Lung (tissue), 12 donors: Measurements from ENCODE around the gene BIRC7. TPM values are rescaled to one million over a fixed set of nuclear protein-coding genes. Genes with fewer than 3 reads are reported as not detected.

Experiments used
- ATAC-seq: fragments of 200-7000 bp; cut with Tn5 transposase; one replicate; pipeline ENCODE4 v1.9.1; 2020; ENCODE audit warnings: moderate number of reproducible peaks; ENCODE audit not compliant: insufficient read depth, low FRiP score
- DNase-seq, 3 donors: peaks; one replicate each; pipeline ENCODE4 v3.0.0-alpha.2; 2013 to 2017
- H3K27ac ChIP-seq, 2 donors: one replicate each; pipeline ENCODE4 v1.5.1; 2013; ENCODE audit warnings: mild to moderate bottlenecking in 2 of 2, moderate library complexity in 2 of 2, control low read depth in 1 of 2, inconsistent platforms in 1 of 2, low read depth in 1 of 2, low read length in 1 of 2
- H3K27me3 ChIP-seq, 3 donors: one replicate each; pipeline ENCODE4 v1.5.1; 2013; ENCODE audit warnings: low read length in 2 of 3; ENCODE audit not compliant: control insufficient read depth in 3 of 3, insufficient read depth in 3 of 3
- H3K36me3 ChIP-seq, 4 donors: one replicate each; pipeline ENCODE4 v1.5.1; 2013; ENCODE audit warnings: low read length in 4 of 4, mild to moderate bottlenecking in 1 of 4, moderate library complexity in 1 of 4; ENCODE audit not compliant: control insufficient read depth in 4 of 4, insufficient read depth in 4 of 4
- H3K4me1 ChIP-seq, 5 donors: one replicate each; pipeline ENCODE4 v1.5.1; 2013; ENCODE audit warnings: low read length in 5 of 5, mild to moderate bottlenecking in 2 of 5, moderate library complexity in 1 of 5; ENCODE audit not compliant: control insufficient read depth in 5 of 5, insufficient read depth in 5 of 5
- H3K4me3 ChIP-seq: one replicate; pipeline ENCODE4 v1.5.1; 2013; ENCODE audit warnings: mild to moderate bottlenecking, control low read depth, moderate library complexity
- H3K9ac ChIP-seq, 2 donors: one replicate each; pipeline ENCODE4 v1.5.1; 2013; ENCODE audit warnings: low read length in 2 of 2, control low read depth in 1 of 2; ENCODE audit not compliant: insufficient read depth in 1 of 2
- H3K9me3 ChIP-seq, 4 donors: one replicate each; pipeline ENCODE4 v1.5.1; 2013; ENCODE audit warnings: low read length in 3 of 4, mild to moderate bottlenecking in 1 of 4, moderate library complexity in 1 of 4; ENCODE audit not compliant: control insufficient read depth in 4 of 4, insufficient read depth in 3 of 4
- CTCF ChIP-seq: IDR thresholded peaks from 2 replicates; pipeline ENCODE4 v1.5.1; 2012; ENCODE audit warnings: mild to moderate bottlenecking; ENCODE audit errors: control extremely low read depth, extremely low read depth
- WGBS, 2 donors: extraction: QIAGEN DNeasy Blood & Tissue Kit; methylation state at CpG; one replicate each; pipeline ENCODE4 v1.1.7; 2013; 5-methylcytosine and 5-hydroxymethylcytosine counted together
- polyA plus RNA-seq, 2 donors: library from polyadenylated mRNA; stranded (reverse); fragments of 200-250 nt; gene quantifications; one replicate each; pipeline ENCODE4 v1.2.1, GENCODE V29; 2013
- total RNA-seq, 2 donors: library from RNA; depleted of rRNA in 1 of 2; stranded (reverse); fragments of >200 nt in 1 of 2; gene quantifications; one replicate each; pipeline ENCODE4 v1.2.1, GENCODE V29; 2014 to 2021
- donor health status: control.
- donor health status: control.
- donor health status: Bipolar disorder and iron deficiency.
- donor health status: healthy.
- donor health status: DM: yes; HTN: yes; CAD: no.

BIRC7 gene
- total and polyA plus RNA-seq, 4 donors: 0.57 to 1.2 (median 0.71) TPM; not detected in 1

- ATAC-seq (no peak), DNase-seq (no peak)
- no peak for TF ChIP-seq CTCF
- peaks cover 0 to 4% (median 0%) of the 10 kb centered on the region in 4 donors for H3K9me3 ChIP-seq
- H3K9ac ChIP-seq: no peak overlapping the region
- H3K36me3 ChIP-seq: no peaks in the 10 kb centered on the region
- 71 to 87% methylated on average over 25 of the region's 25 CpGs for WGBS, 2 donors
- peaks cover 0 to 12% (median 7%) of the 10 kb centered on the region in 3 donors for H3K27me3 ChIP-seq
- H3K4me1 ChIP-seq: peaks cover 0 to 66% (median 24%) of the 10 kb centered on the region in 5 donors
- H3K4me3 ChIP-seq: no peak overlapping the region
- no peak overlapping the region for H3K27ac ChIP-seq
Measured at GRCh38 chr20:63259734-63260460, 24.2 kb downstream of the BIRC7 start.

- Histone ChIP-seq H3K27ac (no peak overlapping the region), H3K36me3 (no peaks in the 10 kb centered on the region), H3K9me3 (peaks cover 0 to 4% (median 0%) of the 10 kb centered on the region in 4 donors), H3K4me3 (no peak overlapping the region), H3K27me3 (peaks cover 0 to 7% (median 7%) of the 10 kb centered on the region in 3 donors), H3K9ac (no peak overlapping the region), H3K4me1 (peaks cover 0 to 65% (median 27%) of the 10 kb centered on the region in 5 donors)
- ATAC-seq (no peak), DNase-seq (no peak)
- no peak for TF ChIP-seq CTCF
- WGBS, 2 donors: 84 to 87% methylated on average over 15 of the region's 15 CpGs
Measured at GRCh38 chr20:63260521-63260920, 24.8 kb downstream of the BIRC7 start.

GRCh38 chr20:63261060-63261794 is 25.5 kb downstream of the BIRC7 start:
- ATAC-seq (no peak), DNase-seq (peak; percentile 91 to 95 (median 92))
- H3K36me3 ChIP-seq: no peaks in the 10 kb centered on the region
- H3K4me3 ChIP-seq: no peak overlapping the region
- H3K4me1 ChIP-seq: peaks cover 0 to 72% (median 32%) of the 10 kb centered on the region in 5 donors
- no peak overlapping the region for H3K27ac ChIP-seq
- no peak for TF ChIP-seq CTCF
- H3K27me3 ChIP-seq: peaks cover 0 to 7% (median 7%) of the 10 kb centered on the region in 3 donors
- H3K9ac ChIP-seq: no peak overlapping the region
- H3K9me3 ChIP-seq: peaks cover 0 to 4% (median 0%) of the 10 kb centered on the region in 4 donors
- 45 to 51% methylated on average over 22 to 25 of the region's 25 CpGs for WGBS, 2 donors
